ENCODE data around the gene GABRD. TPM values are rescaled to one million over a fixed set of nuclear protein-coding genes. Genes with fewer than 3 reads are reported as not detected.
A peak's percentile ranks its signal among the peaks of the same experiment; 100 is the strongest.

GABRD gene
- total and polyA plus RNA-seq, 2 experiments from 2014 or later, result 2.1 to 5.1 TPM

DNA sequence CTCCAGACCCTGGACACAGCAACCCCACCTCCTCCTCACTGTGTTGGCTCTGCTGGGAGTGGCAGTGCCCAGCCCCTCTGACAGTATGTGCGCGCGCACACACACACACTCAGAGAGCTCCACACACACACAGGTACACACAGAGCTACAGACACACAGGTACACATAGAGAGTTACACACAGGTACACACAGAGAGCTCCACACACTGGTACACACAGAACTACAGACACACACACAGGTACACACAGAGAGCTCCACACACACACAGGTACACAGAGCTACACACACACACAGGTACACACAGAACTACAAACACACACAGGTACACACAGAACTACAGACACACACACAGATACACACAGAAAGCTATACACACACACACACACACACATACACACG is 24.7 kb downstream of the GABRD start (continued):
- TF ChIP-seq, protein P1, sequence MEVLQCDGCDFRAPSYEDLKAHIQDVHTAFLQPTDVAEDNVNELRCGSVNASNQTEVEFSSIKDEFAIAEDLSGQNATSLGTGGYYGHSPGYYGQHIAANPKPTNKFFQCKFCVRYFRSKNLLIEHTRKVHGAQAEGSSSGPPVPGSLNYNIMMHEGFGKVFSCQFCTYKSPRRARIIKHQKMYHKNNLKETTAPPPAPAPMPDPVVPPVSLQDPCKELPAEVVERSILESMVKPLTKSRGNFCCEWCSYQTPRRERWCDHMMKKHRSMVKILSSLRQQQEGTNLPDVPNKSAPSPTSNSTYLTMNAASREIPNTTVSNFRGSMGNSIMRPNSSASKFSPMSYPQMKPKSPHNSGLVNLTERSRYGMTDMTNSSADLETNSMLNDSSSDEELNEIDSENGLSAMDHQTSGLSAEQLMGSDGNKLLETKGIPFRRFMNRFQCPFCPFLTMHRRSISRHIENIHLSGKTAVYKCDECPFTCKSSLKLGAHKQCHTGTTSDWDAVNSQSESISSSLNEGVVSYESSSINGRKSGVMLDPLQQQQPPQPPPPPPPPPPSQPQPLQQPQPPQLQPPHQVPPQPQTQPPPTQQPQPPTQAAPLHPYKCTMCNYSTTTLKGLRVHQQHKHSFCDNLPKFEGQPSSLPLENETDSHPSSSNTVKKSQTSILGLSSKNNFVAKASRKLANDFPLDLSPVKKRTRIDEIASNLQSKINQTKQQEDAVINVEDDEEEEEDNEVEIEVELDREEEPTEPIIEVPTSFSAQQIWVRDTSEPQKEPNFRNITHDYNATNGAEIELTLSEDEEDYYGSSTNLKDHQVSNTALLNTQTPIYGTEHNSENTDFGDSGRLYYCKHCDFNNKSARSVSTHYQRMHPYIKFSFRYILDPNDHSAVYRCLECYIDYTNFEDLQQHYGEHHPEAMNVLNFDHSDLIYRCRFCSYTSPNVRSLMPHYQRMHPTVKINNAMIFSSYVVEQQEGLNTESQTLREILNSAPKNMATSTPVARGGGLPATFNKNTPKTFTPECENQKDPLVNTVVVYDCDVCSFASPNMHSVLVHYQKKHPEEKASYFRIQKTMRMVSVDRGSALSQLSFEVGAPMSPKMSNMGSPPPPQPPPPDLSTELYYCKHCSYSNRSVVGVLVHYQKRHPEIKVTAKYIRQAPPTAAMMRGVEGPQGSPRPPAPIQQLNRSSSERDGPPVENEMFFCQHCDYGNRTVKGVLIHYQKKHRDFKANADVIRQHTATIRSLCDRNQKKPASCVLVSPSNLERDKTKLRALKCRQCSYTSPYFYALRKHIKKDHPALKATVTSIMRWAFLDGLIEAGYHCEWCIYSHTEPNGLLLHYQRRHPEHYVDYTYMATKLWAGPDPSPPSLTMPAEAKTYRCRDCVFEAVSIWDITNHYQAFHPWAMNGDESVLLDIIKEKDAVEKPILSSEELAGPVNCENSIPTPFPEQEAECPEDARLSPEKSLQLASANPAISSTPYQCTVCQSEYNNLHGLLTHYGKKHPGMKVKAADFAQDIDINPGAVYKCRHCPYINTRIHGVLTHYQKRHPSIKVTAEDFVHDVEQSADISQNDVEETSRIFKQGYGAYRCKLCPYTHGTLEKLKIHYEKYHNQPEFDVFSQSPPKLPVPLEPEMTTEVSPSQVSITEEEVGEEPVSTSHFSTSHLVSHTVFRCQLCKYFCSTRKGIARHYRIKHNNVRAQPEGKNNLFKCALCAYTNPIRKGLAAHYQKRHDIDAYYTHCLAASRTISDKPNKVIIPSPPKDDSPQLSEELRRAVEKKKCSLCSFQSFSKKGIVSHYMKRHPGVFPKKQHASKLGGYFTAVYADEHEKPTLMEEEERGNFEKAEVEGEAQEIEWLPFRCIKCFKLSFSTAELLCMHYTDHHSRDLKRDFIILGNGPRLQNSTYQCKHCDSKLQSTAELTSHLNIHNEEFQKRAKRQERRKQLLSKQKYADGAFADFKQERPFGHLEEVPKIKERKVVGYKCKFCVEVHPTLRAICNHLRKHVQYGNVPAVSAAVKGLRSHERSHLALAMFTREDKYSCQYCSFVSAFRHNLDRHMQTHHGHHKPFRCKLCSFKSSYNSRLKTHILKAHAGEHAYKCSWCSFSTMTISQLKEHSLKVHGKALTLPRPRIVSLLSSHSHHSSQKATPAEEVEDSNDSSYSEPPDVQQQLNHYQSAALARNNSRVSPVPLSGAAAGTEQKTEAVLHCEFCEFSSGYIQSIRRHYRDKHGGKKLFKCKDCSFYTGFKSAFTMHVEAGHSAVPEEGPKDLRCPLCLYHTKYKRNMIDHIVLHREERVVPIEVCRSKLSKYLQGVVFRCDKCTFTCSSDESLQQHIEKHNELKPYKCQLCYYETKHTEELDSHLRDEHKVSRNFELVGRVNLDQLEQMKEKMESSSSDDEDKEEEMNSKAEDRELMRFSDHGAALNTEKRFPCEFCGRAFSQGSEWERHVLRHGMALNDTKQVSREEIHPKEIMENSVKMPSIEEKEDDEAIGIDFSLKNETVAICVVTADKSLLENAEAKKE (CRISPR knock-in tag; IDR thresholded peaks at IDR 0.05), result no peak
- TF ChIP-seq ZNF331 (CRISPR knock-in tag; IDR thresholded peaks at IDR 0.05; ENCODE audit: low read depth) (no peak), ZNF114 (CRISPR knock-in tag; IDR thresholded peaks at IDR 0.05) (no peak), NANOG (IDR thresholded peaks at IDR 0.05; ENCODE audit: borderline replicate concordance) (no peak), STAT1 (IDR thresholded peaks at IDR 0.05; ENCODE audit: unreplicated experiment) (no peak)

DNA sequence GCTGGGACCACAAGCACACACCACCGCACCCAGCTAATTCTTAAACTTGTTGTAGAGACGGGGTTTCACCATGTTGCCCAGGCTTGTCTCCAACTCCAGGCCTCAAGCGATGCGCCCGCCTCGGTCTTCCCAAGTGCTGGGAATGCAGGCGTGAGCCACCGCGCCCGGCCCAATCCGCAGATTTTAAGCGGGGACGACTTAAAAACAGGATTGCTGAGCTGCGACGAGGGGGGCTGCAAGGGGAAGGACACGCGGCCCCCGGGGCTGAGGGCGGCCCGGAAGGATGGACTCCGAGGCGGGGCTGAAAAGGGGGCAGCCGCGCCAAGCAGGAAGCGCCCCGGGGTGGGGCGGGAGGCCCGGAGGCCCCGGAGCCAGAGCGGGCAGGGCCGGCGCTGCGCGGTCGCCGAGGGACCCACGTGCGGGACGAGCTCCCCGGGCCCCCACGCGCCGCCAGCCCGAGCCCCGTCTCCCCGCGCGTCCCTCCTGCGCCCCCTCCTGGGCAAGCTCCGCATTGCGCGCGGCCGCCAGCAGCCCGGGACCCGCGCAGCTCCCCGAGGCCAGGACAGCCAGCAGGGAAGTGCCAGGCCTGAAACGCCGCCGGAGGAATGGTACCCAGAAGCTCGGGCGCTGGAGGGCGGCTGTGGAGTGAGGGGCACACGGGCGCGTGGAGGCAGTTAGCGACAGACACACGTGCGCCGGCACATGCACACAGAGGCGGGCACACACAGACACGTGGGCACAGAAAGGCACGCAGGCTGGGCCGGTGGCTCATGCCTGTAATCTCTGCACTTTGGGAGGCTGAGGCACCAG is 25.6 kb downstream of the GABRD start:
- peak; percentile 14 for ATAC-seq
- Histone ChIP-seq H3K4me1 (ENCODE audit: insufficient read depth) (peaks cover 25% of the 10 kb centered on the region; the same call in 1 of the 2 replicates), H3K27ac (ENCODE audit: low read depth) (no peak overlapping the region), H3K4me2 (peak overlapping the region; percentile 75), H3K27me3 (ENCODE audit: insufficient read depth) (no peaks in the 10 kb centered on the region), H3K4me3 (peak overlapping the region; percentile 49), H2AFZ (peak overlapping the region; percentile 98), H3K79me2 (replicated peaks; ENCODE audit: insufficient read depth) (no peaks in the 10 kb centered on the region), H3K9me2 (ENCODE audit: insufficient read depth) (no peaks in the 10 kb centered on the region), H4K20me1 (replicated peaks; ENCODE audit: insufficient read depth) (no peaks in the 10 kb centered on the region), H3F3A (replicated peaks; ENCODE audit: low read depth) (peaks cover 16% of the 10 kb centered on the region), H3K36me3 (ENCODE audit: insufficient read depth) (no peaks in the 10 kb centered on the region)
- DNase-seq (ENCODE audit: low spot score), result peak; percentile 70
- no peaks in the 10 kb centered on the region; the same call in 1 of the 3 replicates for H3K9me3 Mint-ChIP-seq
- H3K4me1 Mint-ChIP-seq, result peaks cover 19% of the 10 kb centered on the region
- TF ChIP-seq, protein P2, sequence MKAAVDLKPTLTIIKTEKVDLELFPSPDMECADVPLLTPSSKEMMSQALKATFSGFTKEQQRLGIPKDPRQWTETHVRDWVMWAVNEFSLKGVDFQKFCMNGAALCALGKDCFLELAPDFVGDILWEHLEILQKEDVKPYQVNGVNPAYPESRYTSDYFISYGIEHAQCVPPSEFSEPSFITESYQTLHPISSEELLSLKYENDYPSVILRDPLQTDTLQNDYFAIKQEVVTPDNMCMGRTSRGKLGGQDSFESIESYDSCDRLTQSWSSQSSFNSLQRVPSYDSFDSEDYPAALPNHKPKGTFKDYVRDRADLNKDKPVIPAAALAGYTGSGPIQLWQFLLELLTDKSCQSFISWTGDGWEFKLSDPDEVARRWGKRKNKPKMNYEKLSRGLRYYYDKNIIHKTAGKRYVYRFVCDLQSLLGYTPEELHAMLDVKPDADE (IDR thresholded peaks at IDR 0.05), result no peak
- no peak for TF ChIP-seq ZNF114 (CRISPR knock-in tag; IDR thresholded peaks at IDR 0.05)
- no peak for TF ChIP-seq EZH2 (IDR thresholded peaks at IDR 0.05; ENCODE audit: low read depth, unreplicated experiment)
- TF ChIP-seq, protein P3, sequence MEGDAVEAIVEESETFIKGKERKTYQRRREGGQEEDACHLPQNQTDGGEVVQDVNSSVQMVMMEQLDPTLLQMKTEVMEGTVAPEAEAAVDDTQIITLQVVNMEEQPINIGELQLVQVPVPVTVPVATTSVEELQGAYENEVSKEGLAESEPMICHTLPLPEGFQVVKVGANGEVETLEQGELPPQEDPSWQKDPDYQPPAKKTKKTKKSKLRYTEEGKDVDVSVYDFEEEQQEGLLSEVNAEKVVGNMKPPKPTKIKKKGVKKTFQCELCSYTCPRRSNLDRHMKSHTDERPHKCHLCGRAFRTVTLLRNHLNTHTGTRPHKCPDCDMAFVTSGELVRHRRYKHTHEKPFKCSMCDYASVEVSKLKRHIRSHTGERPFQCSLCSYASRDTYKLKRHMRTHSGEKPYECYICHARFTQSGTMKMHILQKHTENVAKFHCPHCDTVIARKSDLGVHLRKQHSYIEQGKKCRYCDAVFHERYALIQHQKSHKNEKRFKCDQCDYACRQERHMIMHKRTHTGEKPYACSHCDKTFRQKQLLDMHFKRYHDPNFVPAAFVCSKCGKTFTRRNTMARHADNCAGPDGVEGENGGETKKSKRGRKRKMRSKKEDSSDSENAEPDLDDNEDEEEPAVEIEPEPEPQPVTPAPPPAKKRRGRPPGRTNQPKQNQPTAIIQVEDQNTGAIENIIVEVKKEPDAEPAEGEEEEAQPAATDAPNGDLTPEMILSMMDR (conservative IDR thresholded peaks at IDR 0.05; ENCODE audit: low read depth in 2 of 2), result peak; percentile 53 to 80
- no peak for TF ChIP-seq EZH2phosphoT487 (IDR thresholded peaks at IDR 0.05; ENCODE audit: unreplicated experiment)
- H3K36me3 Mint-ChIP-seq (ENCODE audit: low read depth), result peaks cover 2% of the 10 kb centered on the region; the same call in 1 of the 3 replicates
- peak overlapping the region; percentile 41; the same call in 2 of the 3 replicates for H3K4me3 Mint-ChIP-seq
- H3K27ac Mint-ChIP-seq, result no peak overlapping the region
- peaks cover 27% of the 10 kb centered on the region for H3K27me3 Mint-ChIP-seq (ENCODE audit: insufficient read depth, low read depth, poor library complexity)
